A549 (cell line): ENCODE data around the gene CLDN6. TPM values are rescaled to one million over a fixed set of nuclear protein-coding genes. Genes with fewer than 3 reads are reported as not detected.

Experiments used
- ATAC-seq, 2 experiments: fragments of 200-7000 bp in 1 of 2; fragments of >200 bp in 1 of 2; cut with Nextera tagmentation in 1 of 2; cut with Tn5 transposase in 1 of 2; 3 replicates each; pipeline versions ENCODE4 v1.8.0 to v1.9.1; 2018 to 2020; ENCODE audit warnings: mild to moderate bottlenecking in 1 of 2, moderate library complexity in 1 of 2
- CTCF ChIA-PET: fragments of 300-600 bp; sonication (Branson Sonifier 250); formaldehyde crosslinking; extraction: SDS; loops from one replicate; lab custom pipeline; 2021; ENCODE audit warnings: antibody characterized with exemption, inconsistent platforms; lab: Yijun Ruan, JAX
- POLR2A ChIA-PET: fragments of 350-600 bp; formaldehyde crosslinking; extraction: SDS; loops from one replicate; lab custom pipeline; 2021; ENCODE audit warnings: antibody characterized with exemption, inconsistent platforms; lab: Yijun Ruan, JAX
- DNase-seq, 2 experiments: peaks; one replicate each; pipeline versions ENCODE4 v3.0.0 to v3.0.0-alpha.2; 2011 to 2016; ENCODE audit warnings: low read depth in 1 of 2, low spot score in 1 of 2
- FAIRE-seq: peaks from 2 replicates; lab custom pipeline; 2011; peaks lifted over from hg19 to GRCh38; lab: Jason Lieb, UNC
- H3K27ac ChIP-seq, 2 experiments: fragments of >200 bp; sonication (Bioruptor Twin); formaldehyde crosslinking; 3 replicates each; pipeline ENCODE4 v1.5.1; 2016 to 2017
- H3K4me1 ChIP-seq: fragments of >200 bp; sonication (Bioruptor Twin); formaldehyde crosslinking; 3 replicates; pipeline ENCODE4 v1.6.1; 2016
- H3K4me2 ChIP-seq: fragments of >200 bp; sonication (Bioruptor Twin); formaldehyde crosslinking; 3 replicates; pipeline ENCODE4 v1.6.1; 2016
- H3K4me3 ChIP-seq: fragments of >200 bp; sonication (Bioruptor Twin); formaldehyde crosslinking; 3 replicates; pipeline ENCODE4 v1.5.1; 2016
- H3K9me3 ChIP-seq: fragments of >200 bp; sonication (Bioruptor Twin); formaldehyde crosslinking; 3 replicates; pipeline ENCODE4 v1.6.1; 2016
- BHLHE40 ChIP-seq: IDR thresholded peaks from 2 replicates; pipeline ENCODE4 v1.6.1; 2012; ENCODE audit warnings: low read depth, low read length, inconsistent platforms
- CTCF ChIP-seq: fragments of >200 bp; sonication (Bioruptor Twin); formaldehyde crosslinking; IDR thresholded peaks from 3 replicates; pipeline ENCODE4 v1.5.1; 2016
- EHMT2 ChIP-seq: fragments of 200-600 bp; sonication (generic); IDR thresholded peaks from 2 replicates; pipeline ENCODE4 v1.6.1; 2016; ENCODE audit warnings: antibody characterized with exemption, low read depth, mild to moderate bottlenecking, moderate library complexity
- EP300 ChIP-seq, 2 experiments: fragments of >200 bp; sonication (Bioruptor Twin); formaldehyde crosslinking; IDR thresholded peaks; 2 replicates in 1 of 2; 3 replicates in 1 of 2; pipeline ENCODE4 v1.6.1; 2016 to 2017
- ESRRA ChIP-seq: fragments of 150-350 bp; IDR thresholded peaks from 2 replicates; pipeline ENCODE4 v1.6.1; 2014; ENCODE audit warnings: mild to moderate bottlenecking, low read length, borderline replicate concordance
- GATA3 ChIP-seq: IDR thresholded peaks from 2 replicates; pipeline ENCODE4 v1.6.1; 2012; ENCODE audit warnings: borderline replicate concordance
- HDAC2 ChIP-seq: fragments of 200-600 bp; sonication (generic); IDR thresholded peaks from 2 replicates; pipeline ENCODE4 v1.6.1; 2016
- HEYL ChIP-seq: fragments of 250-450 bp; sonication (Bioruptor Pico); IDR thresholded peaks from 2 replicates; pipeline ENCODE4 v1.8.0; 2021; ENCODE audit warnings: mild to moderate bottlenecking, moderate library complexity
- HMGXB4 ChIP-seq: fragments of 250-450 bp; sonication (Bioruptor Pico); IDR thresholded peaks from 2 replicates; pipeline ENCODE4 v1.5.0; 2021; ENCODE audit warnings: mild to moderate bottlenecking, moderate library complexity, borderline replicate concordance
- HOXA7 ChIP-seq: fragments of 250-450 bp; sonication (Bioruptor Pico); IDR thresholded peaks from 2 replicates; pipeline ENCODE4 v1.5.0; 2020; ENCODE audit warnings: mild to moderate bottlenecking, moderate library complexity
- HOXB5 ChIP-seq: fragments of 250-450 bp; sonication (Bioruptor Pico); IDR thresholded peaks from 2 replicates; pipeline ENCODE4 v1.5.0; 2020; ENCODE audit warnings: mild to moderate bottlenecking, moderate library complexity
- JUN ChIP-seq, 2 experiments: fragments of >200 bp; sonication (Bioruptor Twin); formaldehyde crosslinking; IDR thresholded peaks; 2 replicates in 1 of 2; 3 replicates in 1 of 2; pipeline ENCODE4 v1.6.1; 2016 to 2017
- MAZ ChIP-seq: fragments of 150-350 bp; IDR thresholded peaks from 2 replicates; pipeline ENCODE4 v1.6.1; 2014; ENCODE audit warnings: antibody characterized with exemption, low read depth, low read length, borderline replicate concordance
- MYC ChIP-seq: IDR thresholded peaks from 2 replicates; pipeline ENCODE4 v1.6.1; 2012; ENCODE audit warnings: mild to moderate bottlenecking, inconsistent platforms, low read length, improper control_type of control experiment, borderline replicate concordance
- NFE2L2 ChIP-seq: fragments of 150-350 bp; conservative IDR thresholded peaks from 2 replicates; pipeline ENCODE4 v1.6.1; 2014; ENCODE audit warnings: low read length
- NPAS2 ChIP-seq: fragments of 250-450 bp; sonication (Bioruptor Pico); IDR thresholded peaks from 2 replicates; pipeline ENCODE4 v1.8.0; 2022; ENCODE audit warnings: mild to moderate bottlenecking, moderate library complexity, borderline replicate concordance
- PHF8 ChIP-seq: fragments of 200-600 bp; sonication (generic); IDR thresholded peaks from 2 replicates; pipeline ENCODE4 v1.6.1; 2016; ENCODE audit warnings: low read depth, mild to moderate bottlenecking, antibody characterized with exemption, moderate library complexity, borderline replicate concordance
- POLR2A ChIP-seq: IDR thresholded peaks from 2 replicates; pipeline ENCODE4 v1.6.1; 2012; ENCODE audit warnings: mild to moderate bottlenecking, low read length
- RAD21 ChIP-seq, 2 experiments: fragments of >200 bp in 1 of 2; sonication (Bioruptor Twin) in 1 of 2; formaldehyde crosslinking in 1 of 2; IDR thresholded peaks in 1 of 2; conservative IDR thresholded peaks in 1 of 2; 2 replicates in 1 of 2; 3 replicates in 1 of 2; pipeline ENCODE4 v1.6.1; 2012 to 2018; ENCODE audit warnings: inconsistent platforms in 1 of 2
- RARB ChIP-seq: fragments of 250-450 bp; sonication (Bioruptor Pico); IDR thresholded peaks from 2 replicates; pipeline ENCODE4 v1.8.0; 2021; ENCODE audit warnings: mild to moderate bottlenecking, moderate library complexity
- RCOR1 ChIP-seq: fragments of 150-350 bp; IDR thresholded peaks from 2 replicates; pipeline ENCODE4 v1.6.1; 2014; ENCODE audit warnings: antibody characterized with exemption, low read length, low read depth
- RFX5 ChIP-seq: fragments of 450-650 bp; IDR thresholded peaks from 2 replicates; pipeline ENCODE4 v1.7.1; 2014; ENCODE audit warnings: antibody characterized with exemption, mild to moderate bottlenecking, moderate library complexity
- SMC3 ChIP-seq: fragments of >200 bp; sonication (Bioruptor Twin); formaldehyde crosslinking; IDR thresholded peaks from 3 replicates; pipeline ENCODE4 v1.6.1; 2018; ENCODE audit warnings: inconsistent platforms
- SREBF2 ChIP-seq: fragments of 450-650 bp; IDR thresholded peaks from 2 replicates; pipeline ENCODE4 v1.6.1; 2014; ENCODE audit warnings: mild to moderate bottlenecking, moderate library complexity
- TP53 ChIP-seq: fragments of 250-450 bp; sonication (Bioruptor Pico); IDR thresholded peaks from 2 replicates; pipeline ENCODE4 v1.5.0; 2021; ENCODE audit warnings: mild to moderate bottlenecking, moderate library complexity
- ZC3H11A ChIP-seq: fragments of 450-650 bp; IDR thresholded peaks from 2 replicates; pipeline ENCODE4 v1.6.1; 2014; ENCODE audit warnings: antibody characterized with exemption, mild to moderate bottlenecking
- ZFP36 ChIP-seq: fragments of 450-650 bp; IDR thresholded peaks from 2 replicates; pipeline ENCODE4 v1.6.1; 2014; ENCODE audit warnings: borderline replicate concordance; ENCODE audit not compliant: partially characterized antibody
- ZSCAN20 ChIP-seq: fragments of 250-450 bp; sonication (Bioruptor Pico); IDR thresholded peaks from 2 replicates; pipeline ENCODE4 v1.8.0; 2022; ENCODE audit warnings: mild to moderate bottlenecking, moderate library complexity
- WGBS: methylation state at CpG from one replicate; pipeline ENCODE4 v1.1.6; 2017; ENCODE audit errors: missing lambda C conversion rate; 5-methylcytosine and 5-hydroxymethylcytosine counted together
- polyA plus RNA-seq, 4 experiments: library from polyadenylated mRNA; depleted of rRNA in 3 of 4; stranded (reverse); fragments of >200 nt; fragmentation: RNase III in 1 of 4; extraction: RNeasy Plus Mini Kit Qiagen cat#74134 plus additional on column Dnase treatment in 1 of 4; gene quantifications; 2 replicates in 3 of 4; 3 replicates in 1 of 4; pipeline ENCODE4 v1.2.3, GENCODE V29; 2011 to 2017
- TF ChIP-seq, protein P1 (sequence below): IDR thresholded peaks from 2 replicates; pipeline ENCODE4 v1.6.1; 2012

Gene CLDN6
- polyA plus RNA-seq, 2 of the 4 experiments (the other 2 are of a cell fraction), result 0.25 TPM; not detected in 1

DNA sequence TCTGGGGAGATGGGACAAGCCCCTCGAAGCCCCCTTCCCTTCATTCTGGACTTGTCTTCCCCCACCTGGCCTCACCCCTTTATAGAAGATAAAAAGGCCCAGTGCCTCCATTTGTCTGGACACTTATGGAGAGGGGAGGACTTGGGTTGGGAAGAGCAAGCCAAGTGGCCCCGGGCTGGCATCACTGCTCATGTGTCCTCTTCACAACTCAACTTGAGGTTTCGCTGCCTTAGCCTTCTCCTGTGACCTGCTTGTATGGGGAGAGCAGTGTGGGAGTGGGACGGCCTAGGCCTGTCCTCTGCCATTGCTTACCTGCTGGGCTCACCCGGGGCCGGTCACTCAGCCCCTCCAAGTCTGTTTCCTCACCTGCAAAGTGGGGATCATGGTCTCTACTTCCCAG is 47.4 kb downstream of the CLDN6 start:
- ChIA-PET CTCF (interaction anchor here (0.6 to 1.9 kb wide), 14 partner anchors 8 to 72 kb away, joined by 3 to 27 read pairs (median 4); partner anchors contain the start of genes PKMYT1 and TNFRSF12A), POLR2A (interaction anchor here (1.6 to 1.9 kb wide), 2 partner anchors 10 to 50 kb away, joined by 12 to 13 read pairs; partner anchors contain the start of genes PKMYT1 and TNFRSF12A)
- Histone ChIP-seq H3K9me3 (no peaks in the 10 kb centered on the region), H3K4me1 (peaks cover 17% of the 10 kb centered on the region), H3K4me2 (peak overlapping the region; percentile 100), H3K4me3 (peak overlapping the region; percentile 97), H3K27ac (peak overlapping the region; percentile 84 to 91; a peak in 5 of 6 replicates)
- FAIRE-seq, result no peak
- peak in 1 of 2 experiments; percentile 1; a peak in 3 of 6 replicates for ATAC-seq
- WGBS, result 69% methylated on average over 6 of the region's 6 CpGs
- TF ChIP-seq RCOR1, result no peak
- no peak for TF ChIP-seq MYC
- TF ChIP-seq ZSCAN20, result no peak
- TF ChIP-seq MAZ, result no peak
- no peak for TF ChIP-seq JUN (IDR thresholded peaks at IDR 0.05)
- no peak for TF ChIP-seq BHLHE40
- no peak for TF ChIP-seq HEYL (CRISPR knock-in tag)
- no peak for TF ChIP-seq HOXB5 (CRISPR knock-in tag)
- TF ChIP-seq HOXA7 (CRISPR knock-in tag), result no peak
- TF ChIP-seq NPAS2, result no peak
- no peak for TF ChIP-seq RARB (CRISPR knock-in tag)
- TF ChIP-seq NFE2L2, result no peak
- no peak for TF ChIP-seq CTCF
- no peak for TF ChIP-seq PHF8
- no peak for TF ChIP-seq HMGXB4
- no peak for TF ChIP-seq ZFP36
- TF ChIP-seq HDAC2, result no peak
- no peak for TF ChIP-seq POLR2A
- TF ChIP-seq, all 56 proteins: peak for 0
- DNase-seq, result no peak

- DNase-seq, result peak; percentile 73 to 77
- FAIRE-seq, result no peak
- peak; percentile 55 to 79 for ATAC-seq
- peak overlapping the region; percentile 84 to 91 for H3K27ac ChIP-seq
- peak overlapping the region; percentile 100 for H3K4me2 ChIP-seq
- ChIA-PET POLR2A (interaction anchor here (0.6 to 1.9 kb wide), 4 partner anchors 11 to 165 kb away, joined by 4 to 13 read pairs (median 9); partner anchors contain the start of genes PKMYT1, TNFRSF12A and ZNF213), CTCF (interaction anchor here (0.6 to 1.9 kb wide), 16 partner anchors 8 to 71 kb away, joined by 3 to 27 read pairs (median 4); partner anchors contain the start of genes PKMYT1 and TNFRSF12A)
- H3K9me3 ChIP-seq, result no peaks in the 10 kb centered on the region
- peaks cover 17% of the 10 kb centered on the region for H3K4me1 ChIP-seq
- WGBS, result 2% methylated on average over 6 of the region's 83 CpGs
- H3K4me3 ChIP-seq, result peak overlapping the region; percentile 97
- TF ChIP-seq RARB (CRISPR knock-in tag), result no peak
- TF ChIP-seq, protein P1, sequence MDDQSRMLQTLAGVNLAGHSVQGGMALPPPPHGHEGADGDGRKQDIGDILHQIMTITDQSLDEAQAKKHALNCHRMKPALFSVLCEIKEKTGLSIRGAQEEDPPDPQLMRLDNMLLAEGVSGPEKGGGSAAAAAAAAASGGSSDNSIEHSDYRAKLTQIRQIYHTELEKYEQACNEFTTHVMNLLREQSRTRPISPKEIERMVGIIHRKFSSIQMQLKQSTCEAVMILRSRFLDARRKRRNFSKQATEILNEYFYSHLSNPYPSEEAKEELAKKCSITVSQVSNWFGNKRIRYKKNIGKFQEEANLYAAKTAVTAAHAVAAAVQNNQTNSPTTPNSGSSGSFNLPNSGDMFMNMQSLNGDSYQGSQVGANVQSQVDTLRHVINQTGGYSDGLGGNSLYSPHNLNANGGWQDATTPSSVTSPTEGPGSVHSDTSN, result no peak; the same call in 1 of the 2 replicates
- TF ChIP-seq SMC3, result 0 out of 3 replicates have a peak, but pooled peaks have one; percentile 19
- TF ChIP-seq HOXA7 (CRISPR knock-in tag), result no peak
- no peak for TF ChIP-seq ZC3H11A
- 0 out of 5 replicates have a peak, but pooled peaks of 1 of the 2 experiments have one; percentile 17 for TF ChIP-seq RAD21 (conservative IDR thresholded peaks at IDR 0.05 in 1 of 2, IDR thresholded peaks at IDR 0.05 in 1 of 2)
- no peak for TF ChIP-seq NPAS2
- TF ChIP-seq EP300 (IDR thresholded peaks at IDR 0.05), result no peak
- TF ChIP-seq ESRRA, result no peak
- TF ChIP-seq GATA3, result no peak; the same call in 1 of the 2 replicates
- TF ChIP-seq JUN (IDR thresholded peaks at IDR 0.05), result no peak; a peak in 2 of 5 replicates
- no peak for TF ChIP-seq EHMT2
- no peak for TF ChIP-seq SREBF2
- TF ChIP-seq TP53 (CRISPR knock-in tag), result no peak
- TF ChIP-seq CTCF, result peak; percentile 48
- no peak for TF ChIP-seq RFX5
These were observed 48.1 kb downstream of the CLDN6 start for GRCh38 chr16:2969545-2970521.
